Myocyte (in vitro differentiated cells): Measurements from ENCODE around the gene SPOCD1. TPM values are rescaled to one million over a fixed set of nuclear protein-coding genes. Genes with fewer than 3 reads are reported as not detected.

Experiments
- DNase-seq: peaks from one replicate; pipeline ENCODE4 v3.0.0-alpha.2; 2012; ENCODE audit warnings: low read depth
- polyA plus RNA-seq: library from polyadenylated mRNA; unstranded; fragments of >200 nt; gene quantifications from one replicate; pipeline ENCODE4 v1.2.1, GENCODE V29; 2012; ENCODE audit warnings: missing spikeins
- total RNA-seq: library from RNA; depleted of rRNA; stranded (reverse); fragments of >200 nt; gene quantifications from 2 replicates; pipeline ENCODE4 v1.2.3, GENCODE V29; 2014

The SPOCD1 gene
- total RNA-seq = 8.9 and 9.7 TPM in 2 replicates
- polyA plus RNA-seq = 4.7 TPM

GRCh38 chr1:31815752-31816500 lies at the start of gene SPOCD1:
Gene SPOCD1 (minus strand): TSS chr1:31816022. CDS start chr1:31815333, 689 bp downstream.
- DNase-seq = peak; percentile 25

- DNase-seq = no peak
These were observed 46.2 kb upstream of the SPOCD1 start for GRCh38 chr1:31862071-31862470.

GRCh38 chr1:31861346-31861745 lies 45.5 kb upstream of the SPOCD1 start:
- no peak for DNase-seq

GRCh38 chr1:31860581-31860980 lies 44.8 kb upstream of the SPOCD1 start:
- DNase-seq = no peak

GRCh38 chr1:31859719-31860118 lies 43.9 kb upstream of the SPOCD1 start:
- no peak for DNase-seq

- DNase-seq = no peak
These were observed 43.2 kb upstream of the SPOCD1 start for GRCh38 chr1:31859044-31859443.

- DNase-seq = no peak
These were observed 42.0 kb upstream of the SPOCD1 start for GRCh38 chr1:31857863-31858262.

- DNase-seq = no peak
These were observed 40.3 kb upstream of the SPOCD1 start for GRCh38 chr1:31856140-31856539.

- DNase-seq = peak; percentile 18
These were observed 39.4 kb upstream of the SPOCD1 start for GRCh38 chr1:31855038-31855845.

- DNase-seq = no peak
These were observed 33.8 kb upstream of the SPOCD1 start for GRCh38 chr1:31849653-31850052.

- no peak for DNase-seq
These were observed 32.6 kb upstream of the SPOCD1 start for GRCh38 chr1:31848381-31848897.

- DNase-seq = no peak
These were observed 30.7 kb upstream of the SPOCD1 start for GRCh38 chr1:31846484-31846883.

GRCh38 chr1:31843506-31843905 lies 27.7 kb upstream of the SPOCD1 start:
- peak; percentile 84 for DNase-seq

GRCh38 chr1:31839662-31840343 lies 24.0 kb upstream of the SPOCD1 start:
- no peak for DNase-seq

- DNase-seq = no peak
These were observed 21.8 kb upstream of the SPOCD1 start for GRCh38 chr1:31837451-31838158.

- no peak for DNase-seq
These were observed 20.8 kb upstream of the SPOCD1 start for GRCh38 chr1:31836638-31837037.

- no peak for DNase-seq
These were observed 19.6 kb upstream of the SPOCD1 start for GRCh38 chr1:31835415-31835814.

GRCh38 chr1:31834501-31834900 lies 18.7 kb upstream of the SPOCD1 start:
- DNase-seq = no peak

- peak; percentile 17 for DNase-seq
These were observed 15.9 kb upstream of the SPOCD1 start for GRCh38 chr1:31831397-31832378.

- DNase-seq = no peak
These were observed 14.7 kb upstream of the SPOCD1 start for GRCh38 chr1:31830511-31830910.
